ENCODE measurements around the gene C1orf35.

The C1orf35 gene

DNA sequence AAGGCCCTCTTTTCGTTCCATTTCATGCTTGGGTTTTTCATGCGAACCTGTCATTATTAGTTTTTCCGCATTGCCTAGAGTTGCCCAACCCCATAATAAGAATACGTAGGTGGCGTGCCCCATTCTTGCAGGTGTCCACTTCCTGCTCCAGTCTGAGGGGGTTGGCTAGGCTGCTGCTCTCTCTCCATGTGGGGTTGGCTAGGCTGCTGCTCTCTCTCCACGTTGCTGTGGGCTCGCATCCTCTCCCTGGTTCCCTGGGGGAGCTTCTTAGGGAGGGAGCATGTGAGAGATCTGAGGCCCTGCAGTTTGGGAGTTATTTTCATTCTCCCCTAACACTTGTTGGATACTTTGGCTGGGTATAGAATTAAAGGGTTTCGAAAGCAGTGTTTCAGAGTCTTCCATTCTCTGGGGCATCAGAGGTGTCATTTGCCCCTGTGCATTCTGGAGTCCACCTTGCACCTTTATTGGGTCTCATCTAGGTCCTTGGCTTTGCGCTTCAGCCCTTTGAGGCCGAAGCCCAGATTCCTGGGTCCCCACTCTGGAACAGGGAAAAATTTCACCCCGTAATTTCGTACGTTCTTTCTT lies 8.6 kb downstream of the C1orf35 start:
- peak; percentile 27 for DNase-seq (ENCODE audit: low spot score)

- DNase-seq (ENCODE audit: low spot score) = peak; percentile 30
Measured at GRCh38 chr1:228093050-228093906, 9.8 kb downstream of the C1orf35 start.

- no peak for DNase-seq (ENCODE audit: low spot score)
Measured at GRCh38 chr1:228092342-228093049, 10.6 kb downstream of the C1orf35 start.

DNA sequence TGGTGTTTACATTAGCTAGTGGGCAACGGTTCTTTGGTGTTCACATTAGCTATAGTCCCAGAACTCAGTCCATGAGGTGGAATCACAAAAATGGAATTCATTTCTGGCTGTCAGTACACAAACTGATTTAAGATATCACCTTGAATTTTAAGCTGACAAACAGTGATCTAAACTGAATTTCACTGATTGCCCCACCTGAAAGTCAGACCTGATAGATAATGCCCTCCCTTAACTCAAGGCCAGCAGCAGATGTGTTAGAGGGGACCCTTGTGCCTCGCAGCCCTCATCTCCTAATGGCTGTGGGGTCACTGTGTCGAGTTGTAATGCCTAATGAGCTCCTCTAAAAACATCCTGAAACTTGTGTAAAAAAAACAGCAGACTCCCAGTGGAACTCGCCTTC lies 12.0 kb downstream of the C1orf35 start:
- DNase-seq (ENCODE audit: low spot score) = no peak

DNA sequence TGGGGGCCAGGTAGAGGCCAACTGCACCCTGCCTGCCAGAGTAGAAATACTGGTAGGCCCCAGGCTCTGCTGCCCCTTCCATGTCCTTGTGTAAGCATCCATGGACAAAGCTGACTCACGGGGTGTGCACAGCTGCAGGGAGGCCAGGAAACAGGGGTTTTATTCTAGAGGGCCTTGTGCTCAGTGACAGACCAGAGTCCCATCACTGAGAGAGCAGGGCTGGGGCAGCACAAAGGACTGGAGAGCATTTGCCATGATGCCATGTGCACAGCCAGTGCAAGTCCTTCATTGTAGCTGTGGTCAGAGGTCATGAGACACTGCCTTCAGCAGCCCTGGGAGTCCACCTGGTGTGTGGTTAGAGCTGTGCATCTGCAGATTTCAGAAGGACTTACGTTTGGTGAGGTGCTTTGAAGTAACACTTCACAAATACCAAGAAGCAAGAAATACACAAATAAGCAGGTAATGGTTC lies 12.5 kb downstream of the C1orf35 start:
- DNase-seq (ENCODE audit: low spot score) = no peak

- DNase-seq (ENCODE audit: low spot score) = no peak
Measured at GRCh38 chr1:228089519-228090380, 13.4 kb downstream of the C1orf35 start.

DNA sequence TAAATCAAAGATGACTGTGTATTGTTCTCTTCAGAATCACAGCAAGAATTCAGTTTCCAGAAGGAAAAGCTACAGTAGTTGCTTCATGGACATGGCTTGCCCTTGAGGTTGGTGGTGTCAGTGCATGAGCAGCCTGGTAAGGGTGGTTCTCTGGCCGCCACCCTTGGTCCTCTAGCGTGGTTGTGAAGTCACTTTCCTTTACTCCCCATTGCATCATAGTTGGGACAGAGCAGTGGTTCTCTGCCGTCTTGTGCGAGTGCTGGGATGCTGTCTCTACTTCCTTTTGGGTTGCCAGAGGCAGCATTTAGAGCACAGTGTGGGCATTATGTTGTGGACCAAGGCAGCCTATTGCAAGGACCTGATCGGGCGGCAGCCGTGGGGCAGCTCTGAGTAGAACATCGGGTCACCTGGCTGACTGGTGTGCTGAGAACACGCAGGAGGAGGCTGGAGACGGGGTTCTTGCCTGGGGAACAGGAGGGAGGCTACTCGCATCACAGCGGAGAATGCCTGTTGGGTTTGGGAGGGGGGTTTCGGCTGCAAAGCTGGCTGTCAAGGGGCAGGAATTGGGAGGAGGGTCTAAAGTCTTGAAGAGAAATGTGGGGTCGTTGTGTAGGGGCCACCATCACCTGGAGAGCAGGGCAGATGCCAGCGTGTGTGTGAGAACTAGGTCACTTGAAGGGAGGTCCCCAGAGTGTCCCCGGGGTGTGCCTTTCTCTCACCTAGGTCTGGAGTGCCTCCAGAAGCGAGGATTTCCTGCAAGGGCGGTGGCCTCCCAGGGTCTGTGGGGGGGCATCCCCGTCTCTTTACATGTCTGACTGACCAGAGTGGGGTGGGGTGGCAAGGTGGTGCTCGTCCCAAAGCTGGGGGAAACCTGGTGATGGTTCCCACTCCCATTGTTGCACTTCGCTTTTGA lies 14.3 kb downstream of the C1orf35 start:
- DNase-seq (ENCODE audit: low spot score) = no peak

DNA sequence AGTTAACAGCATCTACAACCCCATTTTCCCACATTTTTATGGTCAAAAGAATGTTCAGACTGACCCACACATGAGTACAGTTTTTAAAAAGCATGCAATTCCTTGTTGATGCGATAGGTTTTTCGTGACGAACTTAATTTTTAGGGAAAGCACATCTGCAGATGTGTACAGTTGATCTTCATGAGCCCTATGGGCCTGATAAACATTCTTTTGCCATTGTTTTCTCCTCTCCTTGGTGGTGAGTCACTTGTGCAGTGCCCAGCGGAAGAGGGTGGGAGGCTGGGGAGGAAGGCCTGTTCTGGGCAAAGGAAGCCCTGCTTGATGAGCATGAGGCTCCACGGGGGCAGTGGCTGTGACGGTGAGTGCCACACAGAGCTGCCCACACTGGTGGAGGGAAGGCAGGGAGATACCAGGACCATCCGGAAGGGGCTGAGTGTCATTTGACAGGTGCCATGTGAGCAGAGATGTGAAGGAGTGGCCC lies 15.3 kb downstream of the C1orf35 start:
- no peak for DNase-seq (ENCODE audit: low spot score)

DNA sequence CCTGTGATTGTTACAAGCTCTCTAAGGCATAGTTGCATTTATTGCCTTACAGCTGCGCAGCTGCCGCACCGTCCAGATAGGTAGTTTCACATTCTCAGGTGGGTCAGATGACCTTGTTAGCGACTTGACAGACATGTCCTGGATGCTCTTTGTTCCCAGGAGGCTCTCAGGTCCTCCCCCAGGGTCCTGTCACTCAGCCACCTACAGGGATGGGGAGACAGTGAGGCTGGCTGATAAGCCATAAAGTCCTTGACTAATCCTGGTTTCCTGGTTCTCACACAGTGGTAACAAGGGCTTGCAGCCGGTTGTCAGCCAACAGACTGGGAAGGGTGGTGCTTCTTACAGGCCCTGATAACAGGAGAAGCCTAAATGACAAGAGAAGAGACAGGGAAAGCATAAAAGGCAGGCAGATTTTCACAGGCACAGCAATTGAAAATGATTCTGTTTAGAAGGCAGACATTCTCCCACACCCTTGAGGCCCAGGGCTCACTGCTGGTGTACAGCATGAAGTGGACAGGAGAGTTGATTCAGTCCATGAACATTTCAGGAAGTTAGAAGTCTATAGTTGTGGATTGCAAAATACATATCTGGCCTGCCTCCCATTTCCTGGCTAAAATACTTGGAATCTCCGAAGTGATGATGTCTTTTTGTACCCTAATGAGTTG lies 17.7 kb downstream of the C1orf35 start:
- peak; percentile 67 for DNase-seq (ENCODE audit: low spot score)

DNA sequence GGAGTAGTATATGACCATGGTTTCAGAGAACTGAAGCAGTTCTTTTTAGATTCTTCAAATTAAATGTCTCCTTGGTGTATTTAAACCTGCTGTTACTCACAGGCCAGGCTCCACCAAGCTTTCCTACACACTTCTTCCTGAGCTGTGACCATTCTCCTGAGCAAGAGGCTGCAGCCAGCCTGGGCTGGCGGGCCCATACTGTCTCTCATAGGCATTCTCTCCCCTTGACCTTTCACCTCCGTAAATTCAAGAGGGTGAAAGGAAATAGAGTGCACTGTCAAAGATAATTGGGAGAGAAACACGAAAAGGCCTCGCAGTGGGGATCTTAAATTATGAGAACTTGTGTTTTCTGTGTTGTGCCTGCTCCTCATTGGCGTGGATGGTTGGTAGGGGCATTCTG lies 18.3 kb downstream of the C1orf35 start:
- no peak for DNase-seq (ENCODE audit: low spot score)

- DNase-seq (ENCODE audit: low spot score) = no peak
Measured at GRCh38 chr1:228084325-228084724, 18.8 kb downstream of the C1orf35 start.

DNA sequence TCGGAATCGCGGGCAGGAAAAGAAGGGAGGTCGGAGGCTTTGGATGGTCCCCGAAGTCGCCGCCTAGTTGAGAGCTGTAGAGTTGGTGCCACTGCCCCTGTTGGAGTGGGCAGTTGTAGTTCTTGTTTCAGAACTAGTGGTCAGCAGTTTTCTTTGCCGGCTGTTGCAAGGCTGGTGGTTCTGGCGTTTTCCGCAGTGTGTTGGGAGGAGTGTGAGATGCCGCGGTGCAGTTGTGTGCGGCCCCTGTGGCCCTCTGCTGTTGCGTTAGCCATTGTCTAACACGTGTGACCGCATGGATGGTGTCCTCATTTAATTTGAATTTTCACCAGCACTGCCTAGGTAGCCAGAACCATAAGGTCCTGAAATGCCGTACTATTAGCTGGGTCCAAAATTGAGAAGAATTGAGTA lies 19.2 kb downstream of the C1orf35 start:
- no peak for DNase-seq (ENCODE audit: low spot score)

DNA sequence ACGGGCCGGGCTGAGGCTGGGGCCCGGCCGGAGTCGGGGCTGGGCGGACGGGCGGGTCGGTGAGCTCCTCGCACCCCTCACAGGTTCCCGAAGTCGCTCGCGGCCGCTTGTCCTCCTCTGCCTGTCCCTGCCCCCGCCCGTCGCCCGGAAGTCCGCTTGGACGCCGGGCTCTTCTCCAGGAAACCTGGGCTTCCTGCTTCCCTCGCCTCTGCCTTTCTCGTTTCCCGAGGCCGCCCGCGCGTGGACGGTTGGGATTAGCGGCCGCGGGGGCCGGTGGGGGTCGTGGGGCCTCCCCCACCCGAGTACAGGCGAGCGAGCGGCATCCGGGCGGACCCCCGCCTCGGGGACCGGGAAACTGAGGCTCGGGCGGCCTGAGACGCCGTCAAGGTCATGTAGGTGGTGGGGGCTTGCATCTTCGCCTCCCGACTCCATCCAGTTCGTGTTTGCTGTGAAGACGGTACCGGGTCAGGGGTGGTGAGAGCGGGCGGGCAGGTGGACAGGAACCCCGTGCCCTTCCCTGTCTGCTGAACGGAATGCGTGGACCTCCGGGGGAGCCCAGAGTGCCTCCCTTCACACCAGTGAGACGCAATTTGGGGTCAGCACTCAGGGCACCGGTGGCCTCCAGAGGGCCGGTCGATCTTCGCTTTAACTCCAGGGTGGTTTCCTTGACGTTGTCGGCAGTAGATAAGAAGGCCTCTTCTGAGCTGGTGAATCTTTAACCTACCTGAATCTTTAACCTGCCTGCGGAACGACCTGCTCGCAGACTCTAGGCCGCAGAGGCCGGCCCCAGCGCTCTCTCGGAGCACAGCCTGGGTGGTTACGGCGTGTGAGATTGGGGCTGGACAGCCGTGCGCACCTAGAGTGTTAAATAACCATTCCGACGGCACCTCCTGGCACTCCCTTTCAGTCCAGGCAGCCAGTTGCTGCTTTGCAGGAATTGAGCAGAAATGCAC lies 19.9 kb downstream of the C1orf35 start:
- DNase-seq (ENCODE audit: low spot score) = no peak

- peak; percentile 100 for DNase-seq (ENCODE audit: low spot score)
Measured at GRCh38 chr1:228082214-228082917, 20.8 kb downstream of the C1orf35 start, which contains the start of gene ARF1. TSS of gene ARF1 (plus strand) at chr1:228082708. CDS start at chr1:228097115, 14,407 bp downstream.

- no peak for DNase-seq (ENCODE audit: low spot score)
Measured at GRCh38 chr1:228081578-228082213, 21.4 kb downstream of the C1orf35 start.

GRCh38 chr1:228081144-228081543 lies 22.0 kb downstream of the C1orf35 start:
- DNase-seq (ENCODE audit: low spot score) = no peak

DNA sequence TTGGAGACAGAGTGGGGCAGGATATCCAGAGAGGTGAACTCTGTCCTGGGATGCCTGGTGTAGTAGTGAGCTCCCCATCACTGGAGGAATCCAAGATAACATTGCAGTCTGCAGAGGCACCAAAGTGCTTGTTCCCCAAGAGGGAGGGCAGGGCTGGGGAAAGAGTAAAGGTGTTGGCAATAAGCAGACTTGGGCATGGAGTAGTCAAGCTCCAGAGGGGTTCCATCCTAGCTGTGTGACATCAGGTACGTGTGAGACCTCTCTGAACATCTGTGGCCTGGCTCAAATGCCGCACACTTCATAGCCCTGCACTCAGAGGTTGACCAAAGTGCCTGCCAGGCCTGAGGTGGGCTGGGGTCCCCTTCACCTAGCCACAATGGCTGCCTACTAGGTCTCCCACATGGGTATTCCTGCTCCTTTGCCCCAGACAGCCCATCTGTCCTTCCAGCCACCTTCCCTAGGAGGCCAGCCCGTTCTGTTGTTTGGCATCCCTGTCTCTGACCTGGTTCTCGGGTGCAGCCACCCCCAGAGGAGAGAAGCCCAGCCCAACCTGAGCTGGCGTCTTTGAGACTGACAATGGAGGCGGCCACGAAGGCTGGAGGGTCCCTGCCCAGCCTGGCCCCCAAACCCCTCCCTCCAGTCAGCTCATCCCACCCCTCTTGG lies 23.4 kb downstream of the C1orf35 start:
- no peak for DNase-seq (ENCODE audit: low spot score)
